Measurements from ENCODE around the gene DLGAP4.
A peak's percentile ranks its signal among the peaks of the same experiment; 100 is the strongest.

Gene DLGAP4

GRCh38 chr20:36415475-36416002 is 109.4 kb downstream of the DLGAP4 start:
- Histone ChIP-seq H3K4me3 (ENCODE audit: low read depth in 1 of 2, low read length in 2 of 2) (no peak overlapping the region), H3K27ac (ENCODE audit: low read length) (no peak overlapping the region), H3K36me3 (ENCODE audit: control insufficient read depth in 1 of 2, insufficient read depth in 2 of 2, low read length in 2 of 2) (no peaks in the 10 kb centered on the region), H3K9me3 (ENCODE audit: control insufficient read depth in 1 of 2, low read length in 2 of 2) (no peaks in the 10 kb centered on the region), H3K27me3 (ENCODE audit: low read depth, low read length) (no peaks in the 10 kb centered on the region), H3K4me1 (ENCODE audit: control insufficient read depth in 1 of 2, insufficient read depth in 2 of 2, low read length in 2 of 2) (no peaks in the 10 kb centered on the region)

DNA sequence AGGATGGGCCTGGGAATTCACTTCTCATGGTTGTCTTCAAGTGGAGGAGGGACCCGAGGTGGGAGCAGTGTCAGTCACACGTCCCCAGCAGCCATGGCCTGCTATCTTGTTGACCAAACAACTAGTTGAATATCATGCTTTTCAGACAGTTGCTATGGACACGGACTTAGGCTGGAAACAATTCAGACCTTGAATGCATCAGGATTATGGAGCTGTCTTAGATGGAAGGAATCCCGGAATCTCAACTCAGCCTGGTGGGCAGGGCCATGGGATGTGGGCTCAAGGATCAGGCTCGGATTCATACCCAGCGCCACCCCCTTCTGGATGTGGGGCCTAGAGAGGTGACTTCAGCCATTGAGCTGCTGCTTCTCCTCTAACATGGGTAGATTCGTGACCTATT is 112.6 kb downstream of the DLGAP4 start:
- H3K4me1 ChIP-seq (ENCODE audit: control insufficient read depth in 1 of 2, insufficient read depth in 2 of 2, low read length in 2 of 2) = no peaks in the 10 kb centered on the region
- H3K27me3 ChIP-seq (ENCODE audit: low read depth, low read length) = no peaks in the 10 kb centered on the region
- H3K36me3 ChIP-seq (ENCODE audit: control insufficient read depth in 1 of 2, insufficient read depth in 2 of 2, low read length in 2 of 2) = no peaks in the 10 kb centered on the region

DNA sequence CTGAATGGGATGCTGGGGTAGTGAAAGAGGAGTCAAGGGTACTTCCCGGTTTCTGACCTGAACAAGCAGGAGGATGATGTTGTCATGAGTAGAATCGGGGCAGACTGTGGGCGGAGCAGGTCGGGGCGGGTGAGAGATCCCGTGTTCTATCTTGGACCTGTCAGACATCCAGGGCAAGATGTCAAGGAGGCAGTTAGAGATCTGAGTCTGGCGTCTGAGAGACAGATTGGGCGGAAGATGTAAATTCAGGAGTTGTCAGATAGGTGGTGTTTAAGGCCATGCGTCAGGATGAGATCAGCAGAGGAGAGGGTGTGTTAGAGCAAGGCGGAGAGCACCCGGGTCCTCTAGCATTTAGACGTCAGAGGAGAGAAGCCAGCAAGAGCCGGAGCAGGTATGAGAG is 115.5 kb downstream of the DLGAP4 start:
- H3K4me3 ChIP-seq (ENCODE audit: low read depth in 1 of 2, low read length in 2 of 2) = no peak overlapping the region
- H3K36me3 ChIP-seq (ENCODE audit: control insufficient read depth in 1 of 2, insufficient read depth in 2 of 2, low read length in 2 of 2) = no peaks in the 10 kb centered on the region
- H3K27ac ChIP-seq (ENCODE audit: low read length) = no peak overlapping the region
- no peaks in the 10 kb centered on the region for H3K4me1 ChIP-seq (ENCODE audit: control insufficient read depth in 1 of 2, insufficient read depth in 2 of 2, low read length in 2 of 2)
- H3K27me3 ChIP-seq (ENCODE audit: low read depth, low read length) = no peaks in the 10 kb centered on the region
- no peaks in the 10 kb centered on the region for H3K9me3 ChIP-seq (ENCODE audit: control insufficient read depth in 1 of 2, low read length in 2 of 2)

More for the DNA sequence above, 112.6 kb downstream of the DLGAP4 start:
- no peaks in the 10 kb centered on the region for H3K9me3 ChIP-seq (ENCODE audit: control insufficient read depth in 1 of 2, low read length in 2 of 2)
- H3K27ac ChIP-seq (ENCODE audit: low read length) = no peak overlapping the region
- H3K4me3 ChIP-seq (ENCODE audit: low read depth in 1 of 2, low read length in 2 of 2) = no peak overlapping the region

- H3K27ac ChIP-seq (ENCODE audit: low read length) = no peak overlapping the region
- no peaks in the 10 kb centered on the region for H3K27me3 ChIP-seq (ENCODE audit: low read depth, low read length)
- H3K4me1 ChIP-seq (ENCODE audit: control insufficient read depth in 1 of 2, insufficient read depth in 2 of 2, low read length in 2 of 2) = no peaks in the 10 kb centered on the region
- H3K4me3 ChIP-seq (ENCODE audit: low read depth in 1 of 2, low read length in 2 of 2) = no peak overlapping the region
- no peaks in the 10 kb centered on the region for H3K9me3 ChIP-seq (ENCODE audit: control insufficient read depth in 1 of 2, low read length in 2 of 2)
- no peaks in the 10 kb centered on the region for H3K36me3 ChIP-seq (ENCODE audit: control insufficient read depth in 1 of 2, insufficient read depth in 2 of 2, low read length in 2 of 2)
Measured at GRCh38 chr20:36424314-36424713, 118.2 kb downstream of the DLGAP4 start.

GRCh38 chr20:36425166-36425565 is 119.0 kb downstream of the DLGAP4 start:
- H3K4me1 ChIP-seq (ENCODE audit: control insufficient read depth in 1 of 2, insufficient read depth in 2 of 2, low read length in 2 of 2) = no peaks in the 10 kb centered on the region
- no peak overlapping the region for H3K4me3 ChIP-seq (ENCODE audit: low read depth in 1 of 2, low read length in 2 of 2)
- no peaks in the 10 kb centered on the region for H3K27me3 ChIP-seq (ENCODE audit: low read depth, low read length)
- no peak overlapping the region for H3K27ac ChIP-seq (ENCODE audit: low read length)
- no peaks in the 10 kb centered on the region for H3K9me3 ChIP-seq (ENCODE audit: control insufficient read depth in 1 of 2, low read length in 2 of 2)
- no peaks in the 10 kb centered on the region for H3K36me3 ChIP-seq (ENCODE audit: control insufficient read depth in 1 of 2, insufficient read depth in 2 of 2, low read length in 2 of 2)

GRCh38 chr20:36431604-36432003 is 125.5 kb downstream of the DLGAP4 start:
- no peaks in the 10 kb centered on the region for H3K27me3 ChIP-seq (ENCODE audit: low read depth, low read length)
- no peaks in the 10 kb centered on the region for H3K4me1 ChIP-seq (ENCODE audit: control insufficient read depth in 1 of 2, insufficient read depth in 2 of 2, low read length in 2 of 2)
- no peak overlapping the region for H3K27ac ChIP-seq (ENCODE audit: low read length)

DNA sequence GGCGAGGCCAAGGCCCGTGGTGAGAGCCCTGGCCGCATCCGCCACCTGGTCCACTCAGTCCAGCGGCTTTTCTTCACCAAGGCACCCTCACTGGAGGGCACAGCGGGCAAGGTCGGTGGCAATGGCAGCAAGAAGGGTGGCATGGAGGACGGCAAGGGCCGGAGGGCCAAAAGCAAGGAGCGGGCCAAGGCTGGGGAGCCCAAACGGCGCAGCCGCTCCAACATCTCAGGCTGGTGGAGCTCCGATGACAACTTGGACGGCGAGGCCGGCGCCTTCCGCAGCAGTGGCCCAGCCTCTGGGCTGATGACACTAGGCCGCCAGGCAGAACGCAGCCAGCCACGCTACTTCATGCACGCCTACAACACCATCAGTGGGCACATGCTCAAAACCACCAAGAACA is 126.0 kb downstream of the DLGAP4 start:
- no peaks in the 10 kb centered on the region for H3K9me3 ChIP-seq (ENCODE audit: control insufficient read depth in 1 of 2, low read length in 2 of 2)
- no peak overlapping the region for H3K27ac ChIP-seq (ENCODE audit: low read length)
- no peaks in the 10 kb centered on the region for H3K36me3 ChIP-seq (ENCODE audit: control insufficient read depth in 1 of 2, insufficient read depth in 2 of 2, low read length in 2 of 2)
- H3K27me3 ChIP-seq (ENCODE audit: low read depth, low read length) = peaks cover 3% of the 10 kb centered on the region
- H3K4me1 ChIP-seq (ENCODE audit: control insufficient read depth in 1 of 2, insufficient read depth in 2 of 2, low read length in 2 of 2) = no peaks in the 10 kb centered on the region
- no peak overlapping the region for H3K4me3 ChIP-seq (ENCODE audit: low read depth in 1 of 2, low read length in 2 of 2)

More at GRCh38 chr20:36431604-36432003, 125.5 kb downstream of the DLGAP4 start:
- no peaks in the 10 kb centered on the region for H3K9me3 ChIP-seq (ENCODE audit: control insufficient read depth in 1 of 2, low read length in 2 of 2)
- no peaks in the 10 kb centered on the region for H3K36me3 ChIP-seq (ENCODE audit: control insufficient read depth in 1 of 2, insufficient read depth in 2 of 2, low read length in 2 of 2)
- H3K4me3 ChIP-seq (ENCODE audit: low read depth in 1 of 2, low read length in 2 of 2) = no peak overlapping the region

DNA sequence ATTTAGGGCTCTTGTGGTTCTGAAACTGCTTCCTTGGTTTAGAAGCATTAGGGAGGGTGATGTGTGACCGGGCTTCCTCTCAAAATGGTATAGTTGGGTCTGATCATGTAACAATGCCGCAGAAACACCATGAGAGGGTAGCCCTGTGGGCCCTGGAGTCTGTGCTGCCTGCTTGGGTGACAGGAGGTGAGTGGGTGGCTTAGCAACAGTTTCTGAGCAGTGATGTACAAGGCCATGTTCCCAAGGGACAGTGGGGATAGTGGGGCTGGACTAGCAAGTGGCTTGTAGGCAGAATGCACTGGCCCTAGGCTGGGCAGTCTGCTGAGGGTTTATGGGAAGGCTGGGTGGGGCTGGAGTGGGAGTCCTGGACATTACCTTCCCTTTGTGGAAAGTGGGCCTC is 128.2 kb downstream of the DLGAP4 start:
- Histone ChIP-seq H3K36me3 (ENCODE audit: control insufficient read depth in 1 of 2, insufficient read depth in 2 of 2, low read length in 2 of 2) (no peaks in the 10 kb centered on the region), H3K27ac (ENCODE audit: low read length) (no peak overlapping the region), H3K9me3 (ENCODE audit: control insufficient read depth in 1 of 2, low read length in 2 of 2) (no peaks in the 10 kb centered on the region), H3K4me3 (ENCODE audit: low read depth in 1 of 2, low read length in 2 of 2) (no peak overlapping the region), H3K27me3 (ENCODE audit: low read depth, low read length) (peaks cover 7% of the 10 kb centered on the region), H3K4me1 (ENCODE audit: control insufficient read depth in 1 of 2, insufficient read depth in 2 of 2, low read length in 2 of 2) (no peaks in the 10 kb centered on the region)

GRCh38 chr20:36435124-36435523 is 129.0 kb downstream of the DLGAP4 start:
- Histone ChIP-seq H3K9me3 (ENCODE audit: control insufficient read depth in 1 of 2, low read length in 2 of 2) (no peaks in the 10 kb centered on the region), H3K4me1 (ENCODE audit: control insufficient read depth in 1 of 2, insufficient read depth in 2 of 2, low read length in 2 of 2) (no peaks in the 10 kb centered on the region), H3K4me3 (ENCODE audit: low read depth in 1 of 2, low read length in 2 of 2) (no peak overlapping the region), H3K36me3 (ENCODE audit: control insufficient read depth in 1 of 2, insufficient read depth in 2 of 2, low read length in 2 of 2) (no peaks in the 10 kb centered on the region), H3K27ac (ENCODE audit: low read length) (no peak overlapping the region), H3K27me3 (ENCODE audit: low read depth, low read length) (peaks cover 7% of the 10 kb centered on the region)

GRCh38 chr20:36435592-36436541 is 129.7 kb downstream of the DLGAP4 start:
- H3K9me3 ChIP-seq (ENCODE audit: control insufficient read depth in 1 of 2, low read length in 2 of 2) = no peaks in the 10 kb centered on the region
- H3K4me3 ChIP-seq (ENCODE audit: low read depth in 1 of 2, low read length in 2 of 2) = peak overlapping the region; percentile 30 to 60
- H3K27ac ChIP-seq (ENCODE audit: low read length) = no peak overlapping the region
- no peaks in the 10 kb centered on the region for H3K36me3 ChIP-seq (ENCODE audit: control insufficient read depth in 1 of 2, insufficient read depth in 2 of 2, low read length in 2 of 2)
- peaks cover 7% of the 10 kb centered on the region for H3K27me3 ChIP-seq (ENCODE audit: low read depth, low read length)
- H3K4me1 ChIP-seq (ENCODE audit: control insufficient read depth in 1 of 2, insufficient read depth in 2 of 2, low read length in 2 of 2) = no peaks in the 10 kb centered on the region

DNA sequence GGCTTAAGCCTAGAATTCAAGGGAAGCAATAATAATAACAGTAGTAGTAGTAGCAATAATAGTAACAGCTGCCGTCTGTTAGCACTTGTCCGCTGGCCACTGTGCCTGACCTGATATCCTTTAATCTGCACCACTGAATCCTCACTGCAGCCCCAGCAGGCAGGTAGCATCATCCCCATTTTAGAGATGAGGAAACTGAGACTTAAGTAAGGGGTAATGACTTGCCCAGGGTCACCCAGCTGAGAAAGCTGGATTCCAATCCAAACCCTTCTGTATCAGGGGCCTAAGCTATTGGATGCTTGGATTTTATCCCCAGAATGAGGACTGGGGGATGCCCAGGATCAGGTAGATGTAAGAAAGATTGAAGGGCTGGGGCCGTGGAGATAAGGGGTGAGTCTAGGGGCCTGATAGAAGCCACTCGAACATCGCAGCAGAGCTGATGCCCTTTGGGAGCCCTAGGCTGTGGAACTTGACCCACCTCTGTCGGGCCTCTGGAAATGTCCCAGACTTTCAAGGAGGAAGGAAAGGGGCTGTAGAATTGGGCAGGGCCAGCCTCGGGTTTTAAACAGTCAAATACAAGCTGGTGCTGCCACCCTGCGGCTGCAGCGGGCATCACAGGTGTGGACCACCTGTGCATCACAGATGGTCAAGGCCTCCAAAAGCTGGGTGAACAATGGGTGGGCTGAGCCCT is 133.0 kb downstream of the DLGAP4 start:
- Histone ChIP-seq H3K4me3 (ENCODE audit: low read depth in 1 of 2, low read length in 2 of 2) (no peak overlapping the region), H3K4me1 (ENCODE audit: control insufficient read depth in 1 of 2, insufficient read depth in 2 of 2, low read length in 2 of 2) (no peaks in the 10 kb centered on the region), H3K9me3 (ENCODE audit: control insufficient read depth in 1 of 2, low read length in 2 of 2) (no peaks in the 10 kb centered on the region), H3K36me3 (ENCODE audit: control insufficient read depth in 1 of 2, insufficient read depth in 2 of 2, low read length in 2 of 2) (no peaks in the 10 kb centered on the region), H3K27ac (ENCODE audit: low read length) (no peak overlapping the region), H3K27me3 (ENCODE audit: low read depth, low read length) (peaks cover 7% of the 10 kb centered on the region)
